Measurements from ENCODE around the gene AMELX.

DNA sequence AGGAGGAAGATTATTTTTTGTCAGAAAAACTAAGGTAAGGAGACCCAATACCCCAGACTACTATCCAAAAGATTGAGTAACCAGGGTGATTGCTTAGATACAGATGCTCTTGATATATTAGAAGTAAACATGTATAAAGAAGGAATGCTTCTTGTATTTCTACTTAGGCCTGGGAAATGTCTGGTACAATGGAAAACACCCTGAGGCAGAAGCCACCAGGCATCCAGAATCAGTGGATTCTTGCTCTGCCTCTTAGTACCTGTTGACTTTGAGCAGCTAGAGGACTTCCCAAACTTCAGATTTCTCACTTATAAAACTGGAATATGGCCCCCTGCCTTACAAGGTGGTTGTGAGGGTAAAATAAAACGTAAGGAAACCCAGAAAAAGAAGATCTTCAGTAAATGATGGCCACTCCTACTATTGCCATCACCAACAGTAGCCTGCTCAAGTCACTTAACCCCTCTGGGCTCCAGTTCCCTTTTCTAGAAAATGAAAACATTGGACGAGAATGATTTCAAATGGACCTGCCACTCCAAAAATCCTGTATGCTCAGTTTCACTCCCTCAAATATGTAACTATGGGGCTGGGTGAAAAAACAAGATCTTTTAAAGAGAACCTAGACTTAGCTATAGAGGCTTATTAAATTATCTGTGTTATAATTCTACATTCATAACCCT, 56.6 kb downstream of the AMELX start:
- TF ChIP-seq POLR2AphosphoS5 (IDR thresholded peaks at IDR 0.05; ENCODE audit: borderline replicate concordance, low read depth, low read length) (no peak), EZH2 (IDR thresholded peaks at IDR 0.05) (no peak), FOXP2 (optimal IDR thresholded peaks at IDR 0.05; ENCODE audit: control extremely low read depth, extremely low read length, insufficient read depth) (no peak)

All from SK-N-MC (cell line).